SK-MEL-5 (cell line): ENCODE results near the gene ZNF383. TPM values are rescaled to one million over a fixed set of nuclear protein-coding genes. Genes with fewer than 3 reads are reported as not detected.
"Not testable (repeated sequence)": the region's sequence is repeated elsewhere in the genome, so short reads cannot be mapped to it uniquely, and the experiment has no call there.

Experiments used
- DNase-seq: peaks from one replicate; pipeline ENCODE4 v3.0.0-alpha.2; 2016; ENCODE audit warnings: low read depth, low spot score
- in situ Hi-C: cut with HindIII; loops from 2 replicates; pipeline ENCODE4 v1.10.0; 2016; ENCODE audit warnings: low sequenced_read_pairs, high pct_unique_total_duplicates, low pct_unique_long_range_greater_than_20kb
- polyA plus RNA-seq, 2 experiments: library from polyadenylated mRNA; depleted of rRNA; stranded (reverse); fragments of >200 nt; gene quantifications; 2 replicates each; pipeline ENCODE4 v1.2.3, GENCODE V29; 2015
- total RNA-seq: library from RNA; depleted of rRNA; stranded (reverse); fragments of >200 nt; shearing (Covaris generic); gene quantifications from 2 replicates; pipeline ENCODE4 v1.2.3, GENCODE V29; 2014; rRNA removed

The ZNF383 gene
- 6.4 and 7.4 TPM in 2 replicates for total RNA-seq
- polyA plus RNA-seq (2015; cell fraction: cytosol; rRNA removed): 1.4 and 2.2 TPM in 2 replicates
- polyA plus RNA-seq (2015; cell fraction: nucleus; rRNA removed): 9.5 and 12.2 TPM in 2 replicates

GRCh38 chr19:37217775-37218591 lies at the start of gene ZNF383:
ZNF383 (plus strand) TSS chr19:37218214; CDS start chr19:37230454, 12,240 bp downstream.
- in situ Hi-C loops: no loop called here
- DNase-seq: peak; percentile 93

GRCh38 chr19:37172368-37173366 lies 45.3 kb upstream of the ZNF383 start, which contains the start of gene ZNF585A:
ZNF585A (minus strand) TSS chr19:37172695; CDS start chr19:37169910, 2,785 bp downstream.
- peak; percentile 95 for DNase-seq
- in situ Hi-C loops: no loop called here

DNA sequence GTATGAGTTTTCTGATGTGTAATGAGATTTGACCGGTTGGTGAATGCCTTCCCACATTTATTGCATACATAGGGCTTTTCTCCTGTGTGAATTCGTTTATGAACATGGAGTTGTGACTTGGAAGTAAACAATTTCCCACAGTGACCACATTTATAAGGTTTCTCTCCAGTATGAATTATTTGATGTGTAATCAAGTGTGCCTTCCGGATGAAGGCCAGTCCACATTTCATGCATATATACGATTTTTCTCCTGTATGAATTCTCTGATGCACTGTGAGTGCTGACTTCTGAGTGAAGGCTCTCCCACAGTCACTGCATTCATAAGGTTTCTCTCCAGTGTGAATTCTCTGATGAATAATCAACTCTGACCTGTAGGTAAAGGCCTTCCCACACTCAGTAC lies 31.9 kb upstream of the ZNF383 start:
- DNase-seq, in situ Hi-C loops: not testable (repeated sequence)

DNA sequence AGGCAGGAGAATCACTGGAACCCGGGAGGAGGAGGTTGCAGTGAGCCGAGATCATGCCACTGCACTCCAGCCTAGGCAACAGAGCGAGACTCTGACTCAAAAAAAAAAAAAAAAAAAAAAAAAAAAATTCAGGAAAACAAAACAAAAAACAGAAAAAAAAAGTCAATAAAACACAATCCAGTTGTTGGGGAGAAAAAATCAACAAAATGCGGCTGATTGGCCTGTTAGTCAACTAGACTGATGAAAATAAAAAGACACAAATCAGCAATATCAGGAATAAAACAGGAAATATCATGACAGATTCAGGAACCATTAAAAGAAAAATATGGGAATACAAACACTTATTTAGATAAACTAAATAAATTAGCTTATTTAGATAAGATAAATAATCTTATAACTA lies 22.8 kb upstream of the ZNF383 start:
- in situ Hi-C loops, DNase-seq: not testable (repeated sequence)

DNA sequence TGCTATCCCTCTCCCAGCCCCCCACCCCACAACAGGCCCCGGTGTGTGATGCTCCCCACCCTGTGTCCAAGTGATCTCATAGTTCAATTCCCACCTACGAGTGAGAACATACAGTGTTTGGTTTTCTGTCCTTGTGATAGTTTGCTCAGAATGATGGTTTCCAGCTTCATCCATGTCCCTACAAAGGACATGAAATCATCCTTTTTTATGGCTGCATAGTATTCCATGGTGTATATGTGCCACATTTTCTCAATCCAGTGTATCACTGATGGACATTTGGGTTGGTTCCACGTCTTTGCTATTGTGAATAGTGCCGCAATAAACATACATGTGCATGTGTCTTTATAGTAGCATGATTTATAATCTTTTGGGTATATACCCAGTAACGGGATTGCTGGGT lies 20.9 kb upstream of the ZNF383 start:
- DNase-seq, in situ Hi-C loops: not testable (repeated sequence)

DNA sequence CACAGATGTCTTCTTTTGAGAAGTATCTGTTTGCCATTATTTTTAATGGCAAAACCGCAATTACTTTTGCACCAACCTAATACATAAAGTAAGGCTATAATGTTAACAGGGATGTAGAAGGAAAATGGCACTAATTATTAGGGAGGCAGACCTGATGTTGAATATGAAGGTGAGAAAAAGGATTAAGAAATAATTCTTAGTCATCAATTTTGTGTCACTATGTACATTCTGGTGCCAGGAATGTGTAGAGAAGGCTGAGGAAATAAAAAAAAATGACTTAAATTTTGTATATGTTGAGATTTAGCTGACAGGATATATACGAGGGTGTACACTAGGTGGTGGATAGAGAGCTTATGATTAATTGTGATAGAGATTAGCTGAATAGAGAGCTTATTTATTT lies 20.2 kb upstream of the ZNF383 start:
- in situ Hi-C loops: no loop called here

GRCh38 chr19:37217480-37217774 lies 587 bp upstream of the ZNF383 start:
- no peak for DNase-seq
- in situ Hi-C loops: no loop called here

More for the DNA sequence above, 20.2 kb upstream of the ZNF383 start:
- no peak for DNase-seq

GRCh38 chr19:37218592-37218935 lies 550 bp downstream of the ZNF383 start:
- DNase-seq: no peak
- in situ Hi-C loops: no loop called here

GRCh38 chr19:37220383-37220782 lies 2.4 kb downstream of the ZNF383 start:
- in situ Hi-C loops: no loop called here
- no peak for DNase-seq

DNA sequence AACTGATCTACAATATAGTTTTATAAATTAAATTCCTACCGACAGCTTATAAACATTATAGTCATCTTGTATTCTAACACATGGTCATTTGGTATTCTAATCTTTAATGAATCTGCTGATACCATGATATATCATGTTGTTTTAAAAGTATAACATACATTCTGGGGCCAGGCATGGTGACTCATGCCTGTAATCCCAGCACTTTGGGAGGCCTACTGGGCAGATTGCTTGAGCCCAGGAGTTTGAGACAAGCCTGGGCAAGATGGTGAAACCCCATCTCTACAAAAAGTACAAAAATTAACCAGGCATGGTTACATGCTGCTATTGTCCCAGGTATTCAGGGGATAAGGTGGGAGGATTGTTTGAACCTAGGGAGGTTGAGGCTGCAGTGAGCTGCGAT lies 3.1 kb downstream of the ZNF383 start:
- no peak for DNase-seq
- in situ Hi-C loops: no loop called here

DNA sequence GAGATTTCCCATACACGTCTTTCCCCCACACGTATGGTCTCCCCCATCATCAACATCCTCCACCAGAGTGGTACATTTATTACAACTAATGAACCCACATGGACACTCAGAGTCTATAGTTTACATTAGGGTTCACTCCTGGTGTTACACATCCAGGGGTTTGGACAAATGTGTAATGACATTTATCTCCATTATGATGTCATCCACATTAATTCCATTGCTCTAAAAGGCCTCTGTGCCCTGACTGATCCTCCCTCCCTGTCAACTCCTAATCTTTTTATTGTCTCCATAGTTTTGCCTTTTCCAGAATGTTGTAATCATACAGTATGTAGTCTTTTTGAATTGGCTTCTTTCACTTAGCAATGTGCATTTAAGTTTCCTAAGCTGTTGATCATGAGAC lies 8.2 kb downstream of the ZNF383 start:
- in situ Hi-C loops: no loop called here

GRCh38 chr19:37227996-37228395 lies 10.0 kb downstream of the ZNF383 start:
- in situ Hi-C loops: no loop called here
- peak; percentile 7 for DNase-seq

More for the DNA sequence above, 8.2 kb downstream of the ZNF383 start:
- no peak for DNase-seq

DNA sequence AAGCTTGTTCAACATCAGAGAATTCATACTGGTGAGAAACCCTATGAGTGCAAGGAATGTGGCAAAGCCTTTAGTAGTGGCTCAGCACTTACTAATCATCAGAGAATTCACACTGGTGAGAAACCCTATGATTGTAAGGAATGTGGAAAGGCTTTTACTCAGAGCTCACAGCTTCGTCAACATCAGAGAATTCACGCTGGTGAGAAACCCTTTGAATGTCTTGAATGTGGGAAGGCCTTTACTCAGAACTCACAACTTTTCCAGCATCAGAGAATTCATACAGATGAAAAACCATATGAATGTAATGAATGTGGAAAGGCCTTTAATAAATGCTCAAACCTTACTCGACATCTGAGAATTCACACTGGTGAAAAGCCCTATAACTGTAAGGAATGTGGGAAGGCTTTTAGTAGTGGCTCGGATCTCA lies 25.2 kb downstream of the ZNF383 start:
- no peak for DNase-seq
- in situ Hi-C loops: no loop called here

DNA sequence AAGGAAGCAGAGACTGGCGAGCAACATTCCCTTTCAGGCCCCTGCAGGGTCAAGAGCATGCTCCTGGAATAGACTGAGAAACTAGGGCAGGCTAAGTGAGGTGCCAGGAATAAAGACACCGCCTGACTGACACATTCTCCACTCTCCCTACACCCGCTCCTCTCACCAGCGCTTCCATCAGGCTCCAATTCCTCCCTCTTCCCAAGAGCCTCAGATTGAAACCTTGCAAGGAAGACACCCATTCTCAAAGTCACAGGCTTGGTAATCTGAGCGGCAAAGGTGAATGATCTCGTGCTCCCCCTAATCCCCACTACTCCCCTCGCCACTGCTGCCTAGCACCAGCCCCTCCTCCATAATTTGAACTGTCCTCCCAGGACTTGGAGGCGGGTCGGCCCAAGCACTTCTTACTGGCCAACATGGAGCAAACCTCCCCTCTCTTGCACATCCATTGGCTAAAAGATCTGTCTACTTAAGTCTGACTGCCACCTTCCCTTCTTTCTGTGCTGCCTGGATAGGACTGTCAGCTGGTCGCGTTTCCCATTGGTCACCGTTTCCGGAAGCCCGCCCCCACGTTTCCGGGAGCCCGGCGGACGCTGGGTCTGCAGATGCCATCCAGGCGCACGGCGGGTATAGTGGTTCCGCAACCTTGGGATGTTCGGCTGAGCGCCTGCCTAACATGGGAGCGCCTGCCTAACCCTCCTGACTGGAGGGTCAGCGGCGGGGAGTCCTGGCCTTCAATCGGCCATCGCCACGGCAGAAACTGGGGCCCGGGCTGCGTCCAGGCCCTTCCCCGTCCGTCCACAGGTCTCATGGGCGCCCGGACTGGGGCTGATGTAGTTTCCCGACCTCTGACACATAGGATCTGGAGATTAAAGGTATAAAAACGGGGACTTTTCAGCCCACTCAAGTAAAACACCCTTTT lies 33.6 kb downstream of the ZNF383 start:
- peak; percentile 82 for DNase-seq
- in situ Hi-C loops: no loop called here

DNA sequence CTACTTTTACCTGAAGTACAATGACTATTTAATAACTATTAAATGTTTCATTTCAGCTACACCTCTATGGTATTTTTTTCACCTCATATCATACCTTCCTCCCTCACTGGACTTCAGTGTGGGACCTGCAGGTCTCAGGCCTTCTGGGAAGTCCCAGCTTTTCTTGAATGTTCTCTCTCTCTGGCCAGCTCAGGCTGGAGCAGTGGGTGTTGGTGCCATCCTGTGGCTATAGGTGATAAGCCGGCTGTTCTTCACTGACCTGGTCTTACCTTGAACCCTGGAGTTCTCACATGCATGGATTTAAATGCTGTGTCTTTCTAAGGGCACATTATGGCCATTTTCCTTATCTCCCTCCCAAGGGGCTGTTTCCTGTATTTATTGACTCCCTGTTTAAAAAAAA lies 45.0 kb downstream of the ZNF383 start:
- in situ Hi-C loops, DNase-seq: not testable (repeated sequence)

DNA sequence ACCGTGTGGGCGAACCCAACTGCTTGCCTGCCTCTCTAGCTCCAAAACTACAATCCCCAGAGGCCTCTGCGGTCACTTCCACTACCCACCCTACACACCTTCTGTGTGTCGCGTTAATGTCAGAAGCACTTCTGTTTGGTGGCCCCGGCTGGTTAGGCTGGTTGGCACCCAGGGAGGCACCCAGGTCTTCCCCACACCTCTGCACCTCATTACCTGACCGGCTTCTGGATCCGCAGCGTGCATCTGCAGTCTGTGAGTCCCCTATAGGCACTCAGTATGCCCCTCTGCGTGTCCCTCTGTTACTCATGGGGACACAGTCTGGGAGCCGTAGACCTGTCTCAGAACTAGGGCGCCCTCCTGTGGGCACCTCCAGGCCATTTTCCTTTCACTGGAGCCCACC lies 49.0 kb downstream of the ZNF383 start:
- in situ Hi-C loops, DNase-seq: not testable (repeated sequence)

DNA sequence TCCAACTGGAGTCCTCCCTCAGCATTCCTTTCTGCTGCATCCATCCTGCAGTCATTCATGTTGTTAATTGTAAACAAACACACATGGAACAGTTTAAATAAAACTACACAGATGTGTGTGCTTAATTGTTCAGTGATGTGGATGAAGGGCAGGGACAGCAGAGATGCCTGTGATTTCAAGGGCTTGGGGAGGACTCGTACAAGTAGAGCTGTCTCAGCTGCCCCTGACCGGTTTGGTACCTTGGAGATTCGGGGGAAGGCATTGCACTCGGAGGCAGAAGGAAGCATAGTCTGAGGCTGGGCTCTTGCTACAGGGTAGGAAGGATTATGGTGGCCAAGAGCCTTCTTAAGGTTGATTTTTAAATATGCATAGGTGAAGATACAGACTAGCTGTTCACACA lies 49.7 kb downstream of the ZNF383 start:
- in situ Hi-C loops, DNase-seq: not testable (repeated sequence)
